ENCODE results near the gene LRCH1.
A peak's percentile ranks its signal among the peaks of the same experiment; 100 is the strongest.

Gene LRCH1

GRCh38 chr13:46565808-46566750, 13.1 kb downstream of the LRCH1 start:
- DNase-seq = no peak

GRCh38 chr13:46567671-46568070, 14.7 kb downstream of the LRCH1 start:
- no peak for DNase-seq

- no peak for DNase-seq
Measured at GRCh38 chr13:46569456-46569855, 16.5 kb downstream of the LRCH1 start.

GRCh38 chr13:46570273-46570672, 17.3 kb downstream of the LRCH1 start:
- no peak for DNase-seq

GRCh38 chr13:46571189-46571908, 18.4 kb downstream of the LRCH1 start:
- peak; percentile 50 for DNase-seq

- peak; percentile 57 for DNase-seq
Measured at GRCh38 chr13:46571909-46572595, 19.1 kb downstream of the LRCH1 start.

GRCh38 chr13:46572752-46573431, 19.9 kb downstream of the LRCH1 start:
- DNase-seq = no peak

GRCh38 chr13:46575301-46575771, 22.4 kb downstream of the LRCH1 start:
- DNase-seq = peak; percentile 57

- peak; percentile 68 for DNase-seq
Measured at GRCh38 chr13:46575818-46576221, 22.9 kb downstream of the LRCH1 start.

- DNase-seq = no peak
Measured at GRCh38 chr13:46576762-46577161, 23.8 kb downstream of the LRCH1 start.

GRCh38 chr13:46577696-46578589, 25.0 kb downstream of the LRCH1 start:
- no peak for DNase-seq

- DNase-seq = no peak
Measured at GRCh38 chr13:46578590-46578975, 25.6 kb downstream of the LRCH1 start.

- DNase-seq = no peak
Measured at GRCh38 chr13:46580362-46580839, 27.4 kb downstream of the LRCH1 start.

GRCh38 chr13:46582190-46582589, 29.2 kb downstream of the LRCH1 start:
- no peak for DNase-seq

GRCh38 chr13:46586751-46587514, 34.0 kb downstream of the LRCH1 start:
- DNase-seq = no peak

GRCh38 chr13:46587807-46588418, 34.9 kb downstream of the LRCH1 start:
- DNase-seq = no peak

- DNase-seq = no peak
Measured at GRCh38 chr13:46592385-46592784, 39.4 kb downstream of the LRCH1 start.

- no peak for DNase-seq
Measured at GRCh38 chr13:46593398-46593797, 40.4 kb downstream of the LRCH1 start.

GRCh38 chr13:46594374-46595078, 41.6 kb downstream of the LRCH1 start:
- DNase-seq = no peak
